GM12874 (cell line): Measurements from ENCODE around the gene AP3D1.

ENCODE experiments used
- TF ChIP-seq, protein P1 (sequence below): IDR thresholded peaks from 2 replicates; pipeline ENCODE4 v1.5.1; 2011; ENCODE audit warnings: low read depth, mild to moderate bottlenecking, control low read depth, low read length, moderate library complexity; ENCODE audit not compliant: insufficient read depth

AP3D1 gene

DNA sequence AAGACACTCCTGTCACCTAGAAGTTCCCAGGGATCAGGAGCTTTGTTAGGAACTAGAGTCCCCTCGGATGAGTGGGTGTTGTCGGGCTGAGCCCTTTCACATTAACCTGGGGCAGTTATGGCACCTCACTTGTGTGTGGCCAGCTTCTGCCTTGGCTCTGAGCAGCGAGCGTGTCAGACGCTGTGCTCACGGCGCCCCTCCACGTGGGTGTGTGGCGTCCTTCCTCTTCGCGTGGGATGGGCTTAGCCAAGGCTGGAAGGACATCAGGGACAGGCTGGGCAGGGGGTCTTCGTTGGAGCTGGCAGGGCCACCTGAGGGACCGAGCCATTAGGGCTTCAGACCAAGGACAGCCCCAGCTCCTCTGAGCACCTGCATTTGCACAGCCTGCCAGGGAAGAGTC is 35.8 kb upstream of the AP3D1 start:
- TF ChIP-seq, protein P1, sequence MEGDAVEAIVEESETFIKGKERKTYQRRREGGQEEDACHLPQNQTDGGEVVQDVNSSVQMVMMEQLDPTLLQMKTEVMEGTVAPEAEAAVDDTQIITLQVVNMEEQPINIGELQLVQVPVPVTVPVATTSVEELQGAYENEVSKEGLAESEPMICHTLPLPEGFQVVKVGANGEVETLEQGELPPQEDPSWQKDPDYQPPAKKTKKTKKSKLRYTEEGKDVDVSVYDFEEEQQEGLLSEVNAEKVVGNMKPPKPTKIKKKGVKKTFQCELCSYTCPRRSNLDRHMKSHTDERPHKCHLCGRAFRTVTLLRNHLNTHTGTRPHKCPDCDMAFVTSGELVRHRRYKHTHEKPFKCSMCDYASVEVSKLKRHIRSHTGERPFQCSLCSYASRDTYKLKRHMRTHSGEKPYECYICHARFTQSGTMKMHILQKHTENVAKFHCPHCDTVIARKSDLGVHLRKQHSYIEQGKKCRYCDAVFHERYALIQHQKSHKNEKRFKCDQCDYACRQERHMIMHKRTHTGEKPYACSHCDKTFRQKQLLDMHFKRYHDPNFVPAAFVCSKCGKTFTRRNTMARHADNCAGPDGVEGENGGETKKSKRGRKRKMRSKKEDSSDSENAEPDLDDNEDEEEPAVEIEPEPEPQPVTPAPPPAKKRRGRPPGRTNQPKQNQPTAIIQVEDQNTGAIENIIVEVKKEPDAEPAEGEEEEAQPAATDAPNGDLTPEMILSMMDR: no peak

DNA sequence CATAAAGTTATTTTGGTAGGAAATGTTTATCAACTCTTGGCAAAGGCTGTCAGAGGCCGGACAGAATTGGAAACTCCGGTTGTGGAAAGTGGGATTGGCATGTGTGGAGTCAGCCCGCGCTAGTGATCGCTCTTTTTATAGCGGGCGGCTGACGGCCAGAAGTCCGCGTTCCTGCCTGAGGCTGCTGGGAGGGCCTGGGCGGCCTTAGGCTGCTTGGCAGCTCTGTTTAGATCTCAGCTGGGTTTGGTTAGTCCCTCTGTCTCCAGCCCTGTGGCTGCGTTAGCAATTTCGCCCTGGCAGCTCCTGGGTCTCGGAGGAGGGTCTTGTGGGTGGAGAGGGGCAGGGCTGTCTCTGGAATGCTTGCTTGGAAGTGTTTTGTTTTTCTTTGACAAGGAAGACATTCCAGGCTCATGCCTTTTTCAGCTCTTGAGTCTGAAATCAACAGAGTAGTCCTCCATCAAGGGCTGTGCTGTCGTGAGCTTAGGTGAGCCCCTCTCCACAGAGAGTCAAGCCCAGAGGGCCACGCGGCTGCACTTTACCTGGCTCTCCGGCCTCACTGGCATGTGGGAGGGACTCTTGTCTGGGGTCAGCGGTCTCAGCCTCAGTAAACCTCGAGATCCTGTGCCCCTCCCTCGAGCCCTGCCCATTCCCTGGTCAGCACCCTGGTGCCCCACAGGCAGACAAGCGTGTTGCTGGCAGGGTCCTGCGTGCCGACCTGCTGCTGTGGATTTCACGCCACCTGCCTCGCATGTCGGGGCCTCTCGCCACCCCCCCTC is 34.9 kb upstream of the AP3D1 start:
- TF ChIP-seq, protein P1: no peak

DNA sequence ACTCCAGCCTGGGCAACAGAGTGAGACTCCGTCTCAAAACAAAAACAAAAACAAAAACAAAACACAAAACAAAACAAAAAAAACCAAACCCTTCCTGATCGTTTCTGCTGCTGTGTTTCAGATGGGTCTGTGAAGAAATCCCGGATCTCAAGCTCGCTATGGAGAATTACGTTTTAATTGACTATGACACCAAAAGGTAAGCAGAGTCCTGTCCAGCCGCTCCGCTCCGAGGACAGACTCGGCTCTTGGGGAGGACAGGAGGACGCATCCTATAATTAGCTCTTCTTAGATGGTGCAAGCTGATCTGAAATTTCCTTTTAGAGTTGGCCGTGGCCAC is 34.3 kb upstream of the AP3D1 start:
- TF ChIP-seq, protein P1: no peak

DNA sequence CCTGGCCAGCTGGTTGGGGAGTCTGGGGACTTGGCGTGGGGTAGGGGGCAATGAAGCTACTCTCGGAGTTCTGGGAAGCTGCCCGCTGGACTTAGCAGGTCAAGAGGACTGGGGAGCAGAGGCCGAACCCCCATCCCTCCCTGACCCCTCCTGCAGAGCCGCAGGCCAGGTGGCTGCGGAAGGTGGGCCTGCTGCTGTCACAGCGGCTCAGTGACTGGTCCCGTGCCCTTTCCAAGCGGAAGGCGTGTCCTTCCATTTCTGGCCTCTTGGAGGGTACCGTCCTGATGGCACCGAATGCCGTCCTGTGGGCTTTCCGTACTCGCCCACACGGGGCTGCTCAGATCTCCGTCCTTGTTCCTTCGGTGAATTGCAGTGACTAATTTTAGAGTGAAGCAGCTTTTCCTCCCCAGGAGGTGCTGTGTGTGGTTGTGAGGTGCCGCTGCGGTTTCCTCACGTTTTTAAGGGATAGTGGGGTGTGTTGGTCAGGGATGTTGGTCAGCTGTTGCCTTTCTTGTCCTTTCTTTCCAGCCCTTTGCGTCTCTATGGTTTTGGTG is 33.1 kb upstream of the AP3D1 start:
- TF ChIP-seq, protein P1: no peak

DNA sequence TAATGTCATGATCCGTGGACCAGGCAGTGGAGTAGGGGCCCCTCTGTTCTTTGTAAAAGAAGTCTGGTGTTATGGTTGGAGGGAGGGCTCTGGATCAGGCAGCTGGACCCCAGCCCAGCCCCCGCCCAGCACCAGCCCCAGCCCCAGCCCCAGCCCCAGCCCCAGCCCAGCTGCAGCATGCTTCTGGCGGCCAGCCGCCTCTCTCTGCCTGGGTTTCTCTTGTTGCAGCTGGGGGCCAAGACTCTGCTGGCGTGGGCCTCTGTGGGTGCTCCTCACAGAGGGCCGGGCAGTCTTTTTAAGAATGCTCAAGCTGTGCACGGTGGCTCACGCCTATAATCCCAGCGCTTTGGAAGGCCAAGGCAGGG is 30.2 kb upstream of the AP3D1 start:
- TF ChIP-seq, protein P1: no peak

DNA sequence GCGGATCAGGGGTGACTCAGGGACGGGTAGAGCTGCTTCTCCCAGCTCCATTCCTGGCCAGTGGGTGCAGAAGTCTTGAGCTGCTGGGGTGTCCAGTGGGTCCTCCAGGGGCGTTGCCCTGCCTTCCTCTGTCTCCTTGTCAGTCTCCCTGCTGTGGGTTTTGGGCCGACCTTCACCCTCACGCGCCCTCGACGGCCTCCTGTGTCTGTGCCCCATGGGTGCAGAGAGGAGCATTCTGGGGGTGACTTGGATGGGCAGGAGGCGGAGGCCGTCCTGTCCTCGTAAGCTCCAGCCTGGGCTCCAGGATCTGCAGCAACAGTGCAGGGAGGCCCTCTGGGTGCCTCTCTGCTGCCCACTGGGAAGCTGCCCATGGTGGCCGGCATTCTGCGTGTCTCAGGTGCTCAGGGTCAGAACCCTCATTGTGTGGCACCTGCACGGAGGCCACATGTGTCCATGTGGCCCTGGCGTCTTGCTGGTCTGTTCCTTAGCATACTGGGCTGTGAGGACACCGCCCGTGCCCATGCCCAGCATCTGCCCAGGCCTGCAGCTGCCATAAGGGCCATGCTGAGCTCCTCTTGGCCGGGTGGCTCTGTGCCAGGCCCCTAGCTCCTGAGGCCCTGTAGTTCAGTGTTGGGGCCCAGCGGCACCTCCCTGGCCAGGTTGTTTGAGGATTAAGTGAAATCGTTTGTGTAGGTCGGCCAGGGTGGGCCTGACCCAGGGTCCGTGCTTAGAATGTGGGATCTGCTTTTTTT is 29.7 kb upstream of the AP3D1 start:
- TF ChIP-seq, protein P1: no peak

DNA sequence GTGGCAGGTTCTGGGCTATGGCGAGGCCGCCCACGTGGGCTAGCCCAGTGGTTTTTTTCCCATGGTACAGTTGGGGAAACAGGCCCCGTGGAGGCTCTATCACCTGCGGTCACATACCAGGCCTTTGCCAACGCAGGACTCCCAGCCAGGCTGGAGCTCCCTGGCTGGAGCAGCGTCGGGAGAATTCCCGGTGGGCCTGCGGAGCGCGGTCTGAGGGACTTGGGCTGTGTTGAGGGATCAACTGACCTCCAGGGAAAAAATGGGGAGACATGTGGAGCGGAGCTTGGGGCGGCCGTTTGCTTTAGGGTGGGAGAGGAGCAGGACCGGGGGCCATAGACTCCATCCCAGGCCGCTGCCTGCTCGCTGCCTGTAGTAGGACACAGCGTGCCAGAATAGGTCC is 28.7 kb upstream of the AP3D1 start:
- TF ChIP-seq, protein P1: no peak
